ENCODE measurements around the gene KRT81.
"Not testable (repeated sequence)": the region's sequence is repeated elsewhere in the genome, so short reads cannot be mapped to it uniquely, and the experiment has no call there.

GRCh38 chr12:52315721-52316120, 24.4 kb upstream of the KRT81 start:
- TF ChIP-seq EZH2 (IDR thresholded peaks at IDR 0.05; ENCODE audit: low read length, missing control alignments) = not testable (repeated sequence)
- TF ChIP-seq, protein P1, sequence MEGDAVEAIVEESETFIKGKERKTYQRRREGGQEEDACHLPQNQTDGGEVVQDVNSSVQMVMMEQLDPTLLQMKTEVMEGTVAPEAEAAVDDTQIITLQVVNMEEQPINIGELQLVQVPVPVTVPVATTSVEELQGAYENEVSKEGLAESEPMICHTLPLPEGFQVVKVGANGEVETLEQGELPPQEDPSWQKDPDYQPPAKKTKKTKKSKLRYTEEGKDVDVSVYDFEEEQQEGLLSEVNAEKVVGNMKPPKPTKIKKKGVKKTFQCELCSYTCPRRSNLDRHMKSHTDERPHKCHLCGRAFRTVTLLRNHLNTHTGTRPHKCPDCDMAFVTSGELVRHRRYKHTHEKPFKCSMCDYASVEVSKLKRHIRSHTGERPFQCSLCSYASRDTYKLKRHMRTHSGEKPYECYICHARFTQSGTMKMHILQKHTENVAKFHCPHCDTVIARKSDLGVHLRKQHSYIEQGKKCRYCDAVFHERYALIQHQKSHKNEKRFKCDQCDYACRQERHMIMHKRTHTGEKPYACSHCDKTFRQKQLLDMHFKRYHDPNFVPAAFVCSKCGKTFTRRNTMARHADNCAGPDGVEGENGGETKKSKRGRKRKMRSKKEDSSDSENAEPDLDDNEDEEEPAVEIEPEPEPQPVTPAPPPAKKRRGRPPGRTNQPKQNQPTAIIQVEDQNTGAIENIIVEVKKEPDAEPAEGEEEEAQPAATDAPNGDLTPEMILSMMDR (conservative IDR thresholded peaks at IDR 0.05 in 1 of 2, IDR thresholded peaks at IDR 0.05 in 1 of 2; ENCODE audit: low read depth in 1 of 2, low read length in 2 of 2) = peak in 1 of 2 donors; percentile 30
